ENCODE measurements around the gene PRX.
"Not testable (repeated sequence)": the region's sequence is repeated elsewhere in the genome, so short reads cannot be mapped to it uniquely, and the experiment has no call there.

Gene PRX

DNA sequence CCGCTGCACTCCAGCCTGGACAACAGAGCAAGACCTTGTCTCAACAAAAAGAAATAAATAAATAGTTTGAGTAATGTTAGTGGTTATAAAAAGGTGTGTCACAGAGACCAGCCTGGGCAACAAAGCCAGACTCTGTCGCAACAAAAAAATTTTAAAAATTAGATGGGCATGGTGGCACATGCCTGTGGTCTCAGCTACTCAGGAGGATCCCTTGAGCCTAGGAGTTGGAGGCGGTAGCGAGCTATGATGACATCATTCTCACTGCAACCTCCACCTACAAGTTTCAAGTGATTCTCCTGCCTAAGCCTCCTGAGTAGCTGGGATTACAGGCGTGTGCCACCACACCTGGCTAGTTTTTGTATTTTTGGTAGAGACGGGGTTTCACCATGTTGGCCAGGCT is 40.8 kb upstream of the PRX start:
- DNase-seq; H3K9me3 ChIP-seq (ENCODE audit: control extremely low read depth in 1 of 5, control insufficient read depth in 4 of 5, insufficient read depth in 2 of 5, low read depth in 1 of 5, low read length in 4 of 5); H3K4me3 ChIP-seq (ENCODE audit: control insufficient read depth in 1 of 7, extremely low read depth in 1 of 7, insufficient read depth in 4 of 7, low read depth in 2 of 7, low read length in 6 of 7); POLR2A ChIA-PET; H3K4me1 ChIP-seq (ENCODE audit: control extremely low read depth in 1 of 4, control insufficient read depth in 4 of 4, insufficient read depth in 4 of 4, low read length in 3 of 4); H3K27me3 ChIP-seq (replicated peaks in 2 of 5; ENCODE audit: control insufficient read depth in 4 of 5, insufficient read depth in 5 of 5, low read length in 4 of 5); H3K27ac ChIP-seq (ENCODE audit: insufficient read depth in 1 of 2, low read depth in 1 of 2, low read length in 2 of 2, poor library complexity in 1 of 2, severe bottlenecking in 2 of 2): not testable (repeated sequence)
- 88% methylated on average over 1 of the region's 6 CpGs for WGBS (ENCODE audit: insufficient coverage)
- CTCF ChIA-PET, result interaction anchor here (1.1 to 6.8 kb wide), 2 partner anchors 10 to 34 kb away, joined by 3 to 38 read pairs; partner anchors contain the start of gene BLVRB
- H3K36me3 ChIP-seq (ENCODE audit: control insufficient read depth in 4 of 4, insufficient read depth in 4 of 4, low read length in 3 of 4), result peaks cover 0 to 11% (median 4%) of the 10 kb centered on the region in 4 experiments

DNA sequence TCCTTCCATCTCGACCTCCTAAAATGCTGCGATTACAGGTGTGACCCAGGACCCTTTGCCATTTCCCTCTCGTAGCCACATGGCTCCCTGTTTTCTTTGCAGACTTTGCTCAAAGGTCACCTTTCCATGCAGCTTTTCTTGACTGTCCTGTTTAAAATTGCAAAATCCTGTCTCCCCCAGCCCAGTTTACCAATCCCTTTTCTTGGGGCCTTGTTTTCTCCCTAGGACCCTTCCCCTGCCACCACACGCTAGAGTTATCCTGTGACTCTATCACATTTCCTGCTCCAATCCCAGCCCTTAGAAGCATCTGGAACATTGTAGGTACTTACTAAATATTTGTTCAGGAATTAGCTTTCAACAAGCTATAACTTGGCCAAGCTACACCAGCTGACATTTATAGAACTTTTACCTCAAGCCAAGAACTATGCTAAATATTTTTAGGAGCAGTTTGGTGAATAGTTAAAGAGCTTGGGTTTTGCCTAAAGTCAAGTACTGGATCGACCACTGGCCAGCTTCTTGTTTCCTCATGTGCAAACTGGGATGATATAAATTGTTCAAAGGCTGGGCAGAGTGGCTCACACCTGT is 40.1 kb upstream of the PRX start:
- 100% methylated on average over 5 of the region's 5 CpGs for WGBS (ENCODE audit: insufficient coverage)
- Histone ChIP-seq H3K4me1 (ENCODE audit: control extremely low read depth in 1 of 4, control insufficient read depth in 4 of 4, insufficient read depth in 4 of 4, low read length in 3 of 4) (no peaks in the 10 kb centered on the region), H3K4me3 (ENCODE audit: control insufficient read depth in 1 of 7, extremely low read depth in 1 of 7, insufficient read depth in 4 of 7, low read depth in 2 of 7, low read length in 6 of 7) (no peak overlapping the region), H3K27me3 (replicated peaks in 2 of 5; ENCODE audit: control insufficient read depth in 4 of 5, insufficient read depth in 5 of 5, low read length in 4 of 5) (no peaks in the 10 kb centered on the region), H3K36me3 (ENCODE audit: control insufficient read depth in 4 of 4, insufficient read depth in 4 of 4, low read length in 3 of 4) (peaks cover 0 to 11% (median 4%) of the 10 kb centered on the region in 4 experiments), H3K27ac (ENCODE audit: insufficient read depth in 1 of 2, low read depth in 1 of 2, low read length in 2 of 2, poor library complexity in 1 of 2, severe bottlenecking in 2 of 2) (no peak overlapping the region), H3K9me3 (ENCODE audit: control extremely low read depth in 1 of 5, control insufficient read depth in 4 of 5, insufficient read depth in 2 of 5, low read depth in 1 of 5, low read length in 4 of 5) (no peaks in the 10 kb centered on the region)
- DNase-seq, result no peak
- POLR2A ChIA-PET, result no interaction called here
- CTCF ChIA-PET, result interaction anchor here (1.1 to 6.8 kb wide), 2 partner anchors 10 to 34 kb away, joined by 3 to 38 read pairs; partner anchors contain the start of gene BLVRB

DNA sequence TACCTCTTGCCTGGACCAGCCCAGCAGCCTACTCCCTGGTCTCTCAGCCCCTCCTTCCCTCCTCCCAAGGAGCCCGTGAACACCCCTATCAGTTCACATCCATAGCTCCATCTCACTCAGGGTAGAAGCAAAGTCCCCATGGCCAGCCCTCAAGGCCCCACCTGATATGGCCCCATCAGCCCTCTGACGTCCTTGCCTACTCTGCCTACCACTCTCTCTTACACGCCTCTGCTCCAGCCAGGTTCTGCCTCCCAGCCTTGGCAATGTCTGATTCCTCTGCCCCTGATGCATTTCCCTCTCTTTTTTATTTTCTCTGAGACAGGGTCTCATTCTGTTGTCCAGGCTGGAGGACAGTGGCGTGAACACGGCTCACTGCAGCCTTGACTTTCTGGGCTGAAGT is 38.8 kb upstream of the PRX start:
- Histone ChIP-seq H3K9me3 (ENCODE audit: control extremely low read depth in 1 of 5, control insufficient read depth in 4 of 5, insufficient read depth in 2 of 5, low read depth in 1 of 5, low read length in 4 of 5) (no peaks in the 10 kb centered on the region), H3K4me3 (ENCODE audit: control insufficient read depth in 1 of 7, extremely low read depth in 1 of 7, insufficient read depth in 4 of 7, low read depth in 2 of 7, low read length in 6 of 7) (no peak overlapping the region), H3K27me3 (replicated peaks in 2 of 5; ENCODE audit: control insufficient read depth in 4 of 5, insufficient read depth in 5 of 5, low read length in 4 of 5) (no peaks in the 10 kb centered on the region), H3K36me3 (ENCODE audit: control insufficient read depth in 4 of 4, insufficient read depth in 4 of 4, low read length in 3 of 4) (peaks cover 0 to 11% (median 7%) of the 10 kb centered on the region in 4 experiments), H3K4me1 (ENCODE audit: control extremely low read depth in 1 of 4, control insufficient read depth in 4 of 4, insufficient read depth in 4 of 4, low read length in 3 of 4) (no peaks in the 10 kb centered on the region), H3K27ac (ENCODE audit: insufficient read depth in 1 of 2, low read depth in 1 of 2, low read length in 2 of 2, poor library complexity in 1 of 2, severe bottlenecking in 2 of 2) (no peak overlapping the region)
- ChIA-PET POLR2A (interaction anchor here (0.7 kb wide), 1 partner anchor 92 kb away, joined by 4 read pairs; no protein-coding TSS in a partner anchor), CTCF (interaction anchor here (0.8 to 6.8 kb wide), 2 partner anchors 12 to 147 kb away, joined by 3 to 38 read pairs; partner anchors contain the start of gene BLVRB)
- DNase-seq, result no peak
- WGBS (ENCODE audit: insufficient coverage), result 95% methylated on average over 3 of the region's 5 CpGs

DNA sequence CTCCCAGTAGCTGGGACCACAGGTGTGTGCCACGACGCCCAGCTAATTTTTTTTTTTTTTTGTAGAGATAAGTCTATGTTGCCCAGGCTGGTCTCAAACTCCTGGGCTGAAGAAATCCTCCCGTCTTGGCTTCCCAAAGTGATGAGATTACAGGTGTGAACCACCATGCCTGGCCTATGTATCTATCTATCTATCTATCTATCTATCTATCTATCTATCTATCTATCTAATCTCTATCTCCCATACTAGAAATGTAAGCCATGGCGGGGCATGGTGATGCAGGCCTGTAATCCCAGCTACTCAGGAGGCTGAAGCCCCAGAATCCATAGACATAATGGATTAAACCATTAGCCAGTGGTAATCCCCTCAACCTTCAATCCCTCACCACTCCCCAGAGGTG is 37.5 kb upstream of the PRX start:
- no peak overlapping the region for H3K4me3 ChIP-seq (ENCODE audit: control insufficient read depth in 1 of 7, extremely low read depth in 1 of 7, insufficient read depth in 4 of 7, low read depth in 2 of 7, low read length in 6 of 7)
- DNase-seq, result no peak
- H3K9me3 ChIP-seq (ENCODE audit: control extremely low read depth in 1 of 5, control insufficient read depth in 4 of 5, insufficient read depth in 2 of 5, low read depth in 1 of 5, low read length in 4 of 5), result no peaks in the 10 kb centered on the region
- WGBS (ENCODE audit: insufficient coverage), result 100% methylated on average over 3 of the region's 4 CpGs
- H3K27ac ChIP-seq (ENCODE audit: insufficient read depth in 1 of 2, low read depth in 1 of 2, low read length in 2 of 2, poor library complexity in 1 of 2, severe bottlenecking in 2 of 2), result no peak overlapping the region
- ChIA-PET POLR2A (interaction anchor here (0.6 kb wide), 1 partner anchor 29 kb away, joined by 3 read pairs; no protein-coding TSS in a partner anchor), CTCF (interaction anchor here (6.8 kb wide), 1 partner anchor 13 kb away, joined by 38 read pairs; the partner anchor contains the start of gene BLVRB)
- no peaks in the 10 kb centered on the region for H3K27me3 ChIP-seq (replicated peaks in 2 of 5; ENCODE audit: control insufficient read depth in 4 of 5, insufficient read depth in 5 of 5, low read length in 4 of 5)
- peaks cover 0 to 11% (median 7%) of the 10 kb centered on the region in 4 experiments for H3K36me3 ChIP-seq (ENCODE audit: control insufficient read depth in 4 of 4, insufficient read depth in 4 of 4, low read length in 3 of 4)
- no peaks in the 10 kb centered on the region for H3K4me1 ChIP-seq (ENCODE audit: control extremely low read depth in 1 of 4, control insufficient read depth in 4 of 4, insufficient read depth in 4 of 4, low read length in 3 of 4)

DNA sequence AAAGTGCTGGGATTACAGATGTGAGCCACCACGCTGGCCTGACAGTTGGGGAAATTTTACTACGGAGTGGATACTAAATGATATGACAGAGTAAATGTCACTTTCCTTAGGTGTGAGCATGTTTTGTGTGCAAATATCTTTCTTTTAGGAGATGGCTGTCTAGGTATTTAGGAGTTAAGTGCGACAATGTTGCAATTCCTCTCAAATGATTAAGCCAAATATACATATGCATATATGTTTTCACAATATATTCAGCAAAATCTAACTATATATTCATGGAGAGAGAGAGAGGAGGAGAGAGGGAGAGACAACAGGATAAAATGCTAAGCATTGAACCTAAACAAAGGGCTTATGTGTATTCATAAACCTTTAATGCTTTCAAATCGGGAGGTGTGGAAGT is 36.3 kb upstream of the PRX start:
- POLR2A ChIA-PET, result no interaction called here
- CTCF ChIA-PET, result no interaction called here
- no peak overlapping the region for H3K4me3 ChIP-seq (ENCODE audit: control insufficient read depth in 1 of 7, extremely low read depth in 1 of 7, insufficient read depth in 4 of 7, low read depth in 2 of 7, low read length in 6 of 7)
- no peak for DNase-seq
- no peaks in the 10 kb centered on the region for H3K27me3 ChIP-seq (replicated peaks in 2 of 5; ENCODE audit: control insufficient read depth in 4 of 5, insufficient read depth in 5 of 5, low read length in 4 of 5)
- H3K4me1 ChIP-seq (ENCODE audit: control extremely low read depth in 1 of 4, control insufficient read depth in 4 of 4, insufficient read depth in 4 of 4, low read length in 3 of 4), result peaks cover 3 to 4% (median 3%) of the 10 kb centered on the region in 4 experiments
- WGBS (ENCODE audit: insufficient coverage), result 93% methylated on average over 2 of the region's 4 CpGs
- H3K27ac ChIP-seq (ENCODE audit: insufficient read depth in 1 of 2, low read depth in 1 of 2, low read length in 2 of 2, poor library complexity in 1 of 2, severe bottlenecking in 2 of 2), result no peak overlapping the region
- H3K9me3 ChIP-seq (ENCODE audit: control extremely low read depth in 1 of 5, control insufficient read depth in 4 of 5, insufficient read depth in 2 of 5, low read depth in 1 of 5, low read length in 4 of 5), result no peaks in the 10 kb centered on the region
- peaks cover 0 to 11% (median 5%) of the 10 kb centered on the region in 4 experiments for H3K36me3 ChIP-seq (ENCODE audit: control insufficient read depth in 4 of 4, insufficient read depth in 4 of 4, low read length in 3 of 4)

DNA sequence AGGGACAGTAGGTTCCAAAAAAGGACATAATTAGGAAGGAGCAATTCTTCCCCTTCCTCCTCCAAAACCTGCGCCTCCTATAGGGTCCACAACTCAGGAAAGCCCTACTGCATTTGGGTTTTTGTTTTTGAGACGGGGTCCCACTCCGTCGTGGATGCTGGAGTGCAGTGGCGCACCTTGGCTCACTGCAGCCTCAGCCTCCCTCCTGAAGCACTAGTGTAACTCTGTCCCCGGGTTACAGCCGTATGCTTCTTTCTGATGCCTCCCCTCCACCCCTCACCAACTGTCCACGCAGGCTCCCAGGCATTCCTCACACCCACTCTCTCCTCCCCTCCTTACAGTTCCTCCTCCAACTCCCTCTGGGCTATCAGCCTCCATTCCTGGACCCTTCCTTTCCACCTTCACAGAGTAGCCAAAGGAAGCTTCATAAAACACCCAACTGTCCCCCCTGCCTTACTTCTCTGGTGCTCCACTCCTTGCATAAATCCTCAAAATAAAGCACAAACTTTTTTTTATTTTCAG is 33.1 kb upstream of the PRX start:
- Histone ChIP-seq H3K36me3 (ENCODE audit: control insufficient read depth in 4 of 4, insufficient read depth in 4 of 4, low read length in 3 of 4) (peaks cover 0 to 17% (median 11%) of the 10 kb centered on the region in 4 experiments), H3K4me3 (ENCODE audit: control insufficient read depth in 1 of 7, extremely low read depth in 1 of 7, insufficient read depth in 4 of 7, low read depth in 2 of 7, low read length in 6 of 7) (no peak overlapping the region), H3K27ac (ENCODE audit: insufficient read depth in 1 of 2, low read depth in 1 of 2, low read length in 2 of 2, poor library complexity in 1 of 2, severe bottlenecking in 2 of 2) (peak overlapping the region in 1 of 2 experiments; percentile 63), H3K27me3 (replicated peaks in 2 of 5; ENCODE audit: control insufficient read depth in 4 of 5, insufficient read depth in 5 of 5, low read length in 4 of 5) (no peaks in the 10 kb centered on the region), H3K9me3 (ENCODE audit: control extremely low read depth in 1 of 5, control insufficient read depth in 4 of 5, insufficient read depth in 2 of 5, low read depth in 1 of 5, low read length in 4 of 5) (no peaks in the 10 kb centered on the region), H3K4me1 (ENCODE audit: control extremely low read depth in 1 of 4, control insufficient read depth in 4 of 4, insufficient read depth in 4 of 4, low read length in 3 of 4) (peaks cover 9 to 17% (median 13%) of the 10 kb centered on the region in 4 experiments)
- POLR2A ChIA-PET, result interaction anchor here (0.8 to 1.0 kb wide), 2 partner anchors 18 to 20 kb away, joined by 3 read pairs; partner anchors contain the start of gene SERTAD1
- WGBS (ENCODE audit: insufficient coverage), result 93% methylated on average over 8 of the region's 8 CpGs
- CTCF ChIA-PET, result interaction anchor here (0.6 to 1.8 kb wide), 2 partner anchors 18 to 21 kb away, joined by 3 to 6 read pairs; no protein-coding TSS in a partner anchor
- DNase-seq, result no peak

DNA sequence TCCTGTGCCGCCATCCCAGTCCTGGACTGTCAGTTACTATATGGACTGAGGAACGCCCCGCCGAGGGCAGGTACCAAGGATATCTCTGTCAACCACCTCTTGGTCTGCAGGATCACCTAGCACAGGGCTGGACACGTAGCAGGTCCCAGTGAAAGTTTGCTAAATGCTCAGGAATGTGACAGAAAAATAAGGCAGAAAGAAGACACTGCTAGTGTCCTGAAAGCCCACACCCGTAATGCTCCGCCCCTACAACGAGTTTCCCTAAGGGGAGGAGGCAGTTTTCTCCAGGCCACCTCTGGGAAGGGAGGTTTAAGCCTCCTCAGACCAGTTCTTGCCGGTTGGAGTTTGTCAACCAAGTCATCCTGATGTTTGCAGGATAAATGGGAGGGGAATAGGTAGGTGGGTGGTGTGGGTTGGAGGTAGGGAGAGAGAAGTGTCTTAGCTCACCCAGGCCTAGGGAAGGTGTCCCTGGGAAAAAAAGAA is 32.6 kb upstream of the PRX start:
- H3K9me3 ChIP-seq (ENCODE audit: control extremely low read depth in 1 of 5, control insufficient read depth in 4 of 5, insufficient read depth in 2 of 5, low read depth in 1 of 5, low read length in 4 of 5), result no peaks in the 10 kb centered on the region
- H3K27me3 ChIP-seq (replicated peaks in 2 of 5; ENCODE audit: control insufficient read depth in 4 of 5, insufficient read depth in 5 of 5, low read length in 4 of 5), result no peaks in the 10 kb centered on the region
- H3K36me3 ChIP-seq (ENCODE audit: control insufficient read depth in 4 of 4, insufficient read depth in 4 of 4, low read length in 3 of 4), result peaks cover 0 to 22% (median 16%) of the 10 kb centered on the region in 4 experiments
- ChIA-PET CTCF (interaction anchor here (1.0 kb wide), 1 partner anchor 19 kb away, joined by 3 read pairs; no protein-coding TSS in a partner anchor), POLR2A (interaction anchor here (1.0 kb wide), 1 partner anchor 20 kb away, joined by 3 read pairs; the partner anchor contains the start of gene SERTAD1)
- no peak for DNase-seq
- 93% methylated on average over 9 of the region's 9 CpGs for WGBS (ENCODE audit: insufficient coverage)
- no peak overlapping the region for H3K4me3 ChIP-seq (ENCODE audit: control insufficient read depth in 1 of 7, extremely low read depth in 1 of 7, insufficient read depth in 4 of 7, low read depth in 2 of 7, low read length in 6 of 7)
- peak overlapping the region in 1 of 2 experiments; percentile 63 for H3K27ac ChIP-seq (ENCODE audit: insufficient read depth in 1 of 2, low read depth in 1 of 2, low read length in 2 of 2, poor library complexity in 1 of 2, severe bottlenecking in 2 of 2)
- peaks cover 9 to 17% (median 13%) of the 10 kb centered on the region in 4 experiments for H3K4me1 ChIP-seq (ENCODE audit: control extremely low read depth in 1 of 4, control insufficient read depth in 4 of 4, insufficient read depth in 4 of 4, low read length in 3 of 4)

Data from common myeloid progenitor, CD34-positive (primary cell).